22Rv1 (cell line): ENCODE results near the gene MPEG1.

ENCODE experiments used
- H3K27ac ChIP-seq: fragments of 450-650 bp; 2 replicates; pipeline ENCODE4 v1.5.1; 2017
- ZFX ChIP-seq: fragments of 450-650 bp; IDR thresholded peaks from 2 replicates; pipeline ENCODE4 v1.6.1; 2017; ENCODE audit warnings: antibody characterized with exemption, borderline replicate concordance
- TF ChIP-seq, protein P1 (sequence below): fragments of 450-650 bp; IDR thresholded peaks from 2 replicates; pipeline ENCODE4 v1.5.1; 2017; ENCODE audit warnings: mild to moderate bottlenecking

The MPEG1 gene

DNA sequence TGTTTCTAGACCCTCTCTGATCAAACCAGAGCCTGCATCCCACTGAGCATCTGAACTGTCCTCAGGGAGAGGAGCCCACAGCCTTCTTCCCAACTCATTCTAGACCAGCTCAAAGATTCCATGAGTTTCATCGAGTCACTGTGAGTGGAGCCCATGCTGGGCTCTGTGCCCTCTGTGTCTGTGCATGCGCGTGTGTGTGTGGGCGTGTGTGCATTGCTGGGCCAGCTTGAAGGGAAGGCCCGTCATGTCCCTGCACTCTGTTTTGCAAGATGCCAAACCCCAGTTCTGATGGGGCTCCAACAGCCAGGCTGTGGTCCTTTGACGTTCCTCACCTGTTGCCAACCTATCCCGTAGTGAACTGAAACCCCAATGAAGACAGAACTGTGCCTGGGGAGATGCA, 7.1 kb downstream of the MPEG1 start:
- no peak overlapping the region for H3K27ac ChIP-seq
- TF ChIP-seq, protein P1, sequence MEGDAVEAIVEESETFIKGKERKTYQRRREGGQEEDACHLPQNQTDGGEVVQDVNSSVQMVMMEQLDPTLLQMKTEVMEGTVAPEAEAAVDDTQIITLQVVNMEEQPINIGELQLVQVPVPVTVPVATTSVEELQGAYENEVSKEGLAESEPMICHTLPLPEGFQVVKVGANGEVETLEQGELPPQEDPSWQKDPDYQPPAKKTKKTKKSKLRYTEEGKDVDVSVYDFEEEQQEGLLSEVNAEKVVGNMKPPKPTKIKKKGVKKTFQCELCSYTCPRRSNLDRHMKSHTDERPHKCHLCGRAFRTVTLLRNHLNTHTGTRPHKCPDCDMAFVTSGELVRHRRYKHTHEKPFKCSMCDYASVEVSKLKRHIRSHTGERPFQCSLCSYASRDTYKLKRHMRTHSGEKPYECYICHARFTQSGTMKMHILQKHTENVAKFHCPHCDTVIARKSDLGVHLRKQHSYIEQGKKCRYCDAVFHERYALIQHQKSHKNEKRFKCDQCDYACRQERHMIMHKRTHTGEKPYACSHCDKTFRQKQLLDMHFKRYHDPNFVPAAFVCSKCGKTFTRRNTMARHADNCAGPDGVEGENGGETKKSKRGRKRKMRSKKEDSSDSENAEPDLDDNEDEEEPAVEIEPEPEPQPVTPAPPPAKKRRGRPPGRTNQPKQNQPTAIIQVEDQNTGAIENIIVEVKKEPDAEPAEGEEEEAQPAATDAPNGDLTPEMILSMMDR, result no peak
- TF ChIP-seq ZFX, result no peak

DNA sequence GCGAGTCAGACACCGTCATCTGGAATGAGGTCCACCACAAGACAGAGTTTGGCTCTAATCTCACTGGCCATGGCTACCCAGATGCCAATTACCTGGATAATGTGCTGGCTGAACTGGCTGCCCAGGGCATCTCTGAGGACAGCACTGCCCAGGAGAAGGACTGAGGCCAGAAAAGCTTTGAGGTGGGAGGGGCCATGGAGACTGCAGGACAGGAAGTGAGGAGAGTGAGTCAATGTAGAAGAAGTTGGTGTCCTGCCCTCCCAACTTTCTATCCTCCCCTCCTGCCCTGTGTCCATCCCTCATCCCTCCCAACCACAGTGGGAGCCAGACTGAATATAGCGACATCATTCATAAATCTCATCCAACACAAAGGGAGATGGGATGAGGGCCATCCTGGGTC, 8.0 kb downstream of the MPEG1 start:
- no peak overlapping the region for H3K27ac ChIP-seq
- TF ChIP-seq, protein P1, result no peak
- TF ChIP-seq ZFX, result no peak

DNA sequence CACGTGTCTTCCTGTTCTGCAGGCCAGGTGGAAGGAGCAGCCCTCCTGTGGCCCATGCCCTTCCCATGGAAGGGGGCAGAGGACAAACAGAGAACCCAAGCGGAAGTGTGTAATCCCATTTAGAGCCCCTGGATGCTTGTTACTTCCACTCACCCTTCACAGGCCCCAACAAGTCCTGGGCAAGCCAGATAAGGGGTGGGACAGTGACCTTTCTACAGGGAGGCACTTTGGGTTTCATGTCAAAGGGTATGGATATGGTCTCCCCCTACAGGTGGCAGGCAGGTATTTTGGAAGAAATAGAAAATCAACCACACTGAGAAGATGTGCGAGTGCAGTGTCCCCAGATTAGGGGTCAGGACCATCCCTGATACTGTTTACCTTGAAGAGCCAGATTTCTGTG, 11.4 kb downstream of the MPEG1 start:
- no peak for TF ChIP-seq ZFX
- TF ChIP-seq, protein P1, result peak; percentile 34; the same call in 1 of the 2 replicates
- H3K27ac ChIP-seq, result no peak overlapping the region

DNA sequence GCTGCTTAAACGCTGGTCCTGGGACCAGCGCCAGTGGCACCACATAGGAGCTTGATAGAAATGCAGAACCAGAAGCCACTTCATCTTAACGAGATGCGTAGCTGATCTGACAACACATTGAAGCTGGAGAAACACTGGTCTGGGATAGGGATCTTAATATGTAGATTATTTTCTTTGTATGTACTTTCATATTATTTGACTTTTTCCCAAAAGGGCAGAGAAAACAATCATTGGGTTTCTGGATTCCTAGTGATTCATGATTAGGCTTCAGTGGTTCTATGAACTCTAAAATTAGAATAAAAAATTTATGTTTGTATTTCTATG, 12.3 kb downstream of the MPEG1 start:
- TF ChIP-seq, protein P1, result no peak
- TF ChIP-seq ZFX, result no peak
- H3K27ac ChIP-seq, result no peak overlapping the region

DNA sequence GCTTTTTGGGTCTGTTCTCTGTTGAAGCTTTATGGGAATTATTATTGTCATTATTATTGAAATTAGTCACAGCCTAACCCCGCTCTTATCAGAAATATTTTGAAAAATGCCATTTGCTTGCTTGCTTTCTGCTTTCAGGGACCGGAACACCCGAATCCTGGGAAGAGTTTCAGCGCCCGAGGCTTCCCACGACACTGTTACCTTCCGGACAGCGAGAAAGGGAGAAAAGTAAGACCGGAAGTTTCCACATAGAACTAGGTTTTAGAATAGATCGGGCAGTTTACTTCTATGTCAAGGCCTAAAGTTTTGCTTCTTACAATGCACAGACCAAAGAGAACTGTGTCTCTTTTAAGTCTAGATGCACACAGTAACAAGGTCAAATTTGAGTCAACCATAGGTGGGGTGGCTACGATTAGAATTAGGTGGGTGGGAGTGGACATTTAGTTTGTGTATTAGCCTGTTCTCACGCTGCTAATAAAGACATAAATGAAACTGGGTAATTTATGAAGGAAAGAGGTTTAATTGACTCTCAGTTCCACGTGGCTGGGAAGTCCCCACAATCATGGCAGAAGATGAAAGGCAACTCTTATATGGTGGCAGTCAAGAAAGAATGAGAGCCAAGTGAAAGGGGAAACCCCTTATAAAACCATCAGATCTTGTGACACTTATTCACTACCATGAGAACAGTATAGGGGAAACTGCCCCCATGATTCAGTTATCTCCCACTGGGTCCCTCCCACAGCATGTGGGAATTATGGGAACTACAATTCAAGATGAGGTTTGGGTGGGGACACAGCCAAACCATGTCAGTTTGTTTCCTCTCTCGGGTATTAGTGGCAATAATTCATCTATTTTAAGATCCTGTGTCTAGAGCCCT, 12.9 kb downstream of the MPEG1 start:
- no peak for TF ChIP-seq ZFX
- H3K27ac ChIP-seq, result no peak overlapping the region

DNA sequence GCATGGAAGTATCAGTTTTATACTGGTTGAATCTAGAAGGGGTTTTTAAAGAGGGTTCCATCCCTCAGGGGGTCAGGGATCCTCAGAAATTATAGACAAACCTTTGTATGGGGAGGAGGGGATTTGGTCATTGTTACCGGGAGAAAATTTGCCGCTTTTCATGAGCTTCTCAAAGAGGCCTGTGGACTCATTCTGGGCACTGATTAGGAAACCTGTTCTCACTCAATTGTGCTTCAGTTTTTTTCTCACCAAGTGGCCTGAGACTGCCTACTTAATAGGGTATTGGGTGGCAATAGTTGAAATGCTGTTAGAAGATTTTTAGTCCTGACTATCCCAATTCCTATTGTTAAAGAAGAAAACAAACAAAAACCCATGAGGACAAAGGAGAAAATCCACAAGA, 14.0 kb downstream of the MPEG1 start:
- H3K27ac ChIP-seq, result no peak overlapping the region
- TF ChIP-seq, protein P1, result no peak

DNA sequence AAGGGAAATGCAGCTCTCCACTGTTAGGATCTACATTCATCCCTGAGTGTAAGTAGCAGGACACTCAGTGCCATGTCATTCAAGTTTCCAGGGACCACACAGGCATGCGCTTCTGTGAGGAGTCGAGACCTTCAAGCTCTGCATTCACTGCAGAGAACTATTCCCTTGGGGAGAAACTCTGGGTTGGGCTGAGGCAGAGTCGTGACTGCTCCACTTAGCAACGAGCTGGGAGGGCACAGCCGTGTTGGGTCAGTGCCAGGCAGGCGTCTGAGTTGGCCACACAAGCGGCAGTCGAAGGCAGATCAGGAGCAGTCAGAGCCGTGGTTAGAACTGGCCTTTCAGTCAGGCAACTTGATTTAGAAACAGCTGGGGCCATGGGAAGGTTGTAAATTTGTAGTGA, 14.7 kb downstream of the MPEG1 start:
- no peak overlapping the region for H3K27ac ChIP-seq
- TF ChIP-seq, protein P1, result no peak
- TF ChIP-seq ZFX, result no peak

DNA sequence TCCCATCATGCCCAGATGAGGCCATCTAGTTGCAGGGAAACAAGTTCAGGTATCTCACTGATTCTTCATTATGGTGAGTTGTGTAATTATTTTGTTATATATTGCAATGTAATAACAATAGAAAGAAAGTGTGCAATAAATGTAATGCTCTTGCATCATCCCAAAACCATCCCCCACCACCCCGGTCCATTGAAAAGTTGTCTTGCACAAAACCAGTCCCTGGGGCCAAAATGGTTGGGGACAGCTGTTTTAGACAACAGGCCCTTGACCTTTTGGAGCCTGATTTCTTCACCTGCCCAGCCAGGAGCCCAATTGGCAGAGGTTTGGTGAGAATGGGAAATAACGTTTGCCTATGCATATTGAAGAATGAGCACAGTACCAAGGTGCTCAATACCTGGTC, 15.9 kb downstream of the MPEG1 start:
- H3K27ac ChIP-seq, result no peak overlapping the region
- TF ChIP-seq, protein P1, result no peak
- no peak for TF ChIP-seq ZFX
